Dermis microvascular lymphatic vessel endothelial cell (primary cell): ENCODE data around the gene ALG9. TPM values are rescaled to one million over a fixed set of nuclear protein-coding genes. Genes with fewer than 3 reads are reported as not detected.
A peak's percentile ranks its signal among the peaks of the same experiment; 100 is the strongest.
"Not testable (repeated sequence)": the region's sequence is repeated elsewhere in the genome, so short reads cannot be mapped to it uniquely, and the experiment has no call there.

ENCODE experiments used
- DNase-seq, 2 donors: peaks; one replicate each; pipeline versions ENCODE4 v3.0.0 to v3.0.0-alpha.2; 2010; ENCODE audit warnings: low read depth in 2 of 2
- total RNA-seq: library from RNA; depleted of rRNA; stranded (reverse); fragments of >200 nt; gene quantifications from 2 replicates; pipeline ENCODE4 v1.2.1, GENCODE V29; 2014

Gene ALG9
- total RNA-seq, 1 donor from 2014 or later = 19.5 TPM

GRCh38 chr11:111795334-111795985 is 75.9 kb downstream of the ALG9 start:
- no peak for DNase-seq

- DNase-seq = no peak
Observed at GRCh38 chr11:111793863-111794262, 77.5 kb downstream of the ALG9 start.

GRCh38 chr11:111792955-111793500 is 78.4 kb downstream of the ALG9 start:
- DNase-seq = no peak

GRCh38 chr11:111792314-111792713 is 79.1 kb downstream of the ALG9 start:
- no peak for DNase-seq

- no peak for DNase-seq
Observed at GRCh38 chr11:111788464-111788863, 82.9 kb downstream of the ALG9 start.

- no peak for DNase-seq
Observed at GRCh38 chr11:111788051-111788450, 83.3 kb downstream of the ALG9 start.

- DNase-seq = no peak
Observed at GRCh38 chr11:111785886-111786412, 85.4 kb downstream of the ALG9 start.

GRCh38 chr11:111785076-111785475 is 86.3 kb downstream of the ALG9 start:
- no peak for DNase-seq

GRCh38 chr11:111784311-111784710 is 87.1 kb downstream of the ALG9 start:
- not testable (repeated sequence) for DNase-seq

GRCh38 chr11:111782109-111782741 is 89.2 kb downstream of the ALG9 start:
- peak in 1 of 2 donors; percentile 35 for DNase-seq

GRCh38 chr11:111779118-111779517 is 92.3 kb downstream of the ALG9 start:
- no peak for DNase-seq

GRCh38 chr11:111778047-111778558 is 93.3 kb downstream of the ALG9 start:
- DNase-seq = no peak

- DNase-seq = peak; percentile 71 to 84
Observed at GRCh38 chr11:111777094-111778046, 94.0 kb downstream of the ALG9 start.

GRCh38 chr11:111776398-111777093 is 94.8 kb downstream of the ALG9 start:
- no peak for DNase-seq

GRCh38 chr11:111774955-111775710 is 96.2 kb downstream of the ALG9 start:
- DNase-seq = peak; percentile 36 to 65

- DNase-seq = no peak
Observed at GRCh38 chr11:111772535-111772934, 98.8 kb downstream of the ALG9 start.

- DNase-seq = not testable (repeated sequence)
Observed at GRCh38 chr11:111771205-111771604, 100.2 kb downstream of the ALG9 start.

- no peak for DNase-seq
Observed at GRCh38 chr11:111770581-111771134, 100.7 kb downstream of the ALG9 start.

GRCh38 chr11:111766834-111767142 is 104.6 kb downstream of the ALG9 start:
- DNase-seq = no peak
